H9 (cell line): ENCODE results near the gene GFRA1. TPM values are rescaled to one million over a fixed set of nuclear protein-coding genes. Genes with fewer than 3 reads are reported as not detected.

Source experiments
- DNase-seq: peaks from one replicate; pipeline ENCODE4 v3.0.0-alpha.2; 2017
- H2AFZ ChIP-seq: one replicate; pipeline ENCODE4 v1.6.1; 2013; ENCODE audit warnings: mild to moderate bottlenecking, low read length, control low read depth, moderate library complexity
- H2AK5ac ChIP-seq: 2 replicates; pipeline ENCODE4 v1.6.1; 2013; ENCODE audit warnings: low read length, control low read depth, mixed read lengths; ENCODE audit not compliant: insufficient read length
- H2BK120ac ChIP-seq: one replicate; pipeline ENCODE4 v1.6.1; 2013; ENCODE audit warnings: low read depth, mild to moderate bottlenecking, low read length, control low read depth, inconsistent platforms; ENCODE audit not compliant: poor library complexity, severe bottlenecking
- H2BK12ac ChIP-seq: 2 replicates; pipeline ENCODE4 v1.6.1; 2013; ENCODE audit warnings: low read length, control low read depth, mixed read lengths, low read depth; ENCODE audit not compliant: insufficient read length
- H2BK15ac ChIP-seq: 2 replicates; pipeline ENCODE4 v1.6.1; 2013; ENCODE audit warnings: low read depth, low read length, control low read depth
- H2BK20ac ChIP-seq: one replicate; pipeline ENCODE4 v1.6.1; 2013; ENCODE audit warnings: low read depth, mild to moderate bottlenecking, low read length, control low read depth, inconsistent platforms; ENCODE audit not compliant: poor library complexity, severe bottlenecking
- H2BK5ac ChIP-seq: 2 replicates; pipeline ENCODE4 v1.6.1; 2013; ENCODE audit warnings: low read length, control low read depth, mixed read lengths; ENCODE audit not compliant: insufficient read length
- H3K14ac ChIP-seq: 2 replicates; pipeline ENCODE4 v1.6.1; 2013; ENCODE audit warnings: low read length, control low read depth; ENCODE audit not compliant: insufficient read depth
- H3K18ac ChIP-seq: 2 replicates; pipeline ENCODE4 v1.6.1; 2013; ENCODE audit warnings: low read depth, mild to moderate bottlenecking, mixed read lengths, low read length, control low read depth; ENCODE audit not compliant: insufficient read length
- H3K23ac ChIP-seq: 2 replicates; pipeline ENCODE4 v1.6.1; 2013; ENCODE audit warnings: low read length, control low read depth, mixed read lengths, low read depth; ENCODE audit not compliant: insufficient read length
- H3K23me2 ChIP-seq: 2 replicates; pipeline ENCODE4 v1.6.1; 2013; ENCODE audit warnings: low read depth, mild to moderate bottlenecking, mixed read lengths, low read length, control low read depth; ENCODE audit not compliant: insufficient read length, poor library complexity, severe bottlenecking
- H3K27ac ChIP-seq: 2 replicates; pipeline ENCODE4 v1.5.1; 2013; ENCODE audit warnings: low read length, control low read depth, mixed read lengths, low read depth; ENCODE audit not compliant: insufficient read length
- H3K27me3 ChIP-seq: 2 replicates; pipeline ENCODE4 v1.6.1; 2013; ENCODE audit warnings: low read length, control low read depth, inconsistent platforms; ENCODE audit not compliant: insufficient read depth
- H3K4ac ChIP-seq: 2 replicates; pipeline ENCODE4 v1.6.1; 2013; ENCODE audit warnings: low read depth, mild to moderate bottlenecking, control low read depth, inconsistent platforms, low read length, moderate library complexity
- H3K4me1 ChIP-seq: 2 replicates; pipeline ENCODE4 v1.6.1; 2013; ENCODE audit warnings: low read length, control low read depth, inconsistent platforms; ENCODE audit not compliant: insufficient read depth
- H3K4me2 ChIP-seq: 2 replicates; pipeline ENCODE4 v1.6.1; 2013; ENCODE audit warnings: low read length, control low read depth, mixed read lengths; ENCODE audit not compliant: insufficient read length, insufficient read depth
- H3K56ac ChIP-seq: 2 replicates; pipeline ENCODE4 v1.6.1; 2013; ENCODE audit warnings: low read depth, mild to moderate bottlenecking, mixed read lengths, low read length, control low read depth; ENCODE audit not compliant: insufficient read length
- H3K79me1 ChIP-seq: 2 replicates; pipeline ENCODE4 v1.6.1; 2013; ENCODE audit warnings: low read depth, mild to moderate bottlenecking, moderate library complexity, low read length, control low read depth, inconsistent platforms; ENCODE audit not compliant: insufficient read depth, poor library complexity, severe bottlenecking
- H3K79me2 ChIP-seq: 2 replicates; pipeline ENCODE4 v1.6.1; 2013; ENCODE audit warnings: low read length, control low read depth, inconsistent platforms; ENCODE audit not compliant: insufficient read depth
- H3K9ac ChIP-seq: 2 replicates; pipeline ENCODE4 v1.6.1; 2013; ENCODE audit warnings: low read length, control low read depth, mixed read lengths; ENCODE audit not compliant: insufficient read length; ENCODE audit errors: extremely low read depth
- H3K9me3 ChIP-seq: one replicate; pipeline ENCODE4 v1.6.1; 2013; ENCODE audit warnings: low read depth, low read length, inconsistent platforms; ENCODE audit not compliant: control insufficient read depth
- H3T11ph ChIP-seq: one replicate; pipeline ENCODE4 v1.6.1; 2013; ENCODE audit warnings: mild to moderate bottlenecking, low read length, control low read depth, inconsistent platforms
- H4K20me1 ChIP-seq: one replicate; pipeline ENCODE4 v1.6.1; 2013; ENCODE audit not compliant: control insufficient read depth, insufficient read length, insufficient read depth
- H4K5ac ChIP-seq: 2 replicates; pipeline ENCODE4 v1.6.1; 2013; ENCODE audit warnings: low read depth, mild to moderate bottlenecking, mixed read lengths, low read length, control low read depth; ENCODE audit not compliant: insufficient read length
- H4K8ac ChIP-seq: replicated peaks from 2 replicates; pipeline ENCODE4 v1.6.1; 2013; ENCODE audit warnings: low read length, control low read depth, mixed read lengths, low read depth; ENCODE audit not compliant: insufficient read length
- H4K91ac ChIP-seq: 2 replicates; pipeline ENCODE4 v1.6.1; 2013; ENCODE audit warnings: low read depth, mild to moderate bottlenecking, moderate library complexity, mixed read lengths, low read length, control low read depth; ENCODE audit not compliant: insufficient read length
- H3K27ac Mint-ChIP-seq, 3 experiments: 2 replicates in 2 of 3; 3 replicates in 1 of 3; pipeline ENCODE4 v1.8.0; 2020 to 2021; ENCODE audit warnings: mixed read lengths in 3 of 3, mild to moderate bottlenecking in 1 of 3, moderate library complexity in 1 of 3
- H3K27me3 Mint-ChIP-seq: 2 replicates; pipeline ENCODE4 v1.8.0; 2021; ENCODE audit warnings: low read depth, mild to moderate bottlenecking, moderate library complexity, mixed read lengths
- H3K36me3 Mint-ChIP-seq, 3 experiments: 2 replicates in 2 of 3; 3 replicates in 1 of 3; pipeline ENCODE4 v1.8.0; 2020 to 2021; ENCODE audit warnings: low read depth in 3 of 3, mixed read lengths in 3 of 3; ENCODE audit not compliant: insufficient read depth in 1 of 3
- H3K4me1 Mint-ChIP-seq, 2 experiments: 2 replicates each; pipeline ENCODE4 v1.8.0; 2020; ENCODE audit warnings: mixed read lengths in 2 of 2
- H3K4me3 Mint-ChIP-seq, 2 experiments: 2 replicates in 1 of 2; 3 replicates in 1 of 2; pipeline ENCODE4 v1.8.0; 2020 to 2021; ENCODE audit warnings: mild to moderate bottlenecking in 2 of 2, mixed read lengths in 2 of 2, moderate library complexity in 1 of 2
- H3K9me3 Mint-ChIP-seq, 2 experiments: 2 replicates in 1 of 2; 3 replicates in 1 of 2; pipeline ENCODE4 v1.8.0; 2020; ENCODE audit warnings: mild to moderate bottlenecking in 2 of 2, mixed read lengths in 2 of 2, moderate library complexity in 1 of 2
- WGBS: extraction: QIAGEN DNeasy Blood & Tissue Kit; methylation state at CpG from one replicate; pipeline ENCODE4 v1.1.7; 2013; ENCODE audit warnings: missing lambda C conversion rate, low lambda C conversion rate, mixed read lengths; ENCODE audit not compliant: insufficient read length; ENCODE audit errors: extremely low coverage; 5-methylcytosine and 5-hydroxymethylcytosine counted together
- total RNA-seq: library from RNA; stranded (reverse); gene quantifications from 2 replicates; pipeline ENCODE4 v1.2.1, GENCODE V29; 2021
- TF ChIP-seq, protein P1 (sequence below): fragments of 200-600 bp; sonication (generic); conservative IDR thresholded peaks from 3 replicates; pipeline ENCODE4 v1.8.0; 2021; ENCODE audit warnings: antibody characterized with exemption, mild to moderate bottlenecking

GFRA1 gene
- total RNA-seq, 1 experiment from 2014 or later: 0.24 TPM

GRCh38 chr10:116274064-116274904 is 1.3 kb upstream of the GFRA1 start:
- Histone ChIP-seq H3K27ac (no peak overlapping the region), H2BK5ac (no peak overlapping the region), H3K56ac (no peak overlapping the region), H3K9ac (no peak overlapping the region), H3K14ac (no peak overlapping the region), H2BK15ac (no peak overlapping the region), H3K27me3 (peaks cover 52% of the 10 kb centered on the region), H3K9me3 (no peaks in the 10 kb centered on the region), H3K23me2 (peaks cover 37% of the 10 kb centered on the region), H3K18ac (no peak overlapping the region), H3K79me1 (no peaks in the 10 kb centered on the region), H2AFZ (no peak overlapping the region), H2BK12ac (no peak overlapping the region), H4K20me1 (no peaks in the 10 kb centered on the region), H3K79me2 (no peaks in the 10 kb centered on the region), H4K91ac (no peak overlapping the region), H2BK120ac (no peak overlapping the region), H2AK5ac (no peak overlapping the region), H3K23ac (no peak overlapping the region), H2BK20ac (no peak overlapping the region), H3K4me2 (peak overlapping the region; percentile 94), H3T11ph (no peak overlapping the region), H4K5ac (no peak overlapping the region), H3K4me1 (no peaks in the 10 kb centered on the region), H4K8ac (no peak overlapping the region), H3K4ac (no peak overlapping the region)
- Mint-ChIP-seq H3K27ac (no peak overlapping the region), H3K36me3 (no peaks in the 10 kb centered on the region; a peak in 2 of 7 replicates), H3K27me3 (peaks cover under 1% of the 10 kb centered on the region), H3K9me3 (no peaks in the 10 kb centered on the region; a peak in 2 of 5 replicates), H3K4me3 (peak overlapping the region; percentile 68 to 91), H3K4me1 (peaks cover 14 to 19% of the 10 kb centered on the region in 2 experiments)
- TF ChIP-seq, protein P1, sequence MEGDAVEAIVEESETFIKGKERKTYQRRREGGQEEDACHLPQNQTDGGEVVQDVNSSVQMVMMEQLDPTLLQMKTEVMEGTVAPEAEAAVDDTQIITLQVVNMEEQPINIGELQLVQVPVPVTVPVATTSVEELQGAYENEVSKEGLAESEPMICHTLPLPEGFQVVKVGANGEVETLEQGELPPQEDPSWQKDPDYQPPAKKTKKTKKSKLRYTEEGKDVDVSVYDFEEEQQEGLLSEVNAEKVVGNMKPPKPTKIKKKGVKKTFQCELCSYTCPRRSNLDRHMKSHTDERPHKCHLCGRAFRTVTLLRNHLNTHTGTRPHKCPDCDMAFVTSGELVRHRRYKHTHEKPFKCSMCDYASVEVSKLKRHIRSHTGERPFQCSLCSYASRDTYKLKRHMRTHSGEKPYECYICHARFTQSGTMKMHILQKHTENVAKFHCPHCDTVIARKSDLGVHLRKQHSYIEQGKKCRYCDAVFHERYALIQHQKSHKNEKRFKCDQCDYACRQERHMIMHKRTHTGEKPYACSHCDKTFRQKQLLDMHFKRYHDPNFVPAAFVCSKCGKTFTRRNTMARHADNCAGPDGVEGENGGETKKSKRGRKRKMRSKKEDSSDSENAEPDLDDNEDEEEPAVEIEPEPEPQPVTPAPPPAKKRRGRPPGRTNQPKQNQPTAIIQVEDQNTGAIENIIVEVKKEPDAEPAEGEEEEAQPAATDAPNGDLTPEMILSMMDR: no peak
- no CpG with 5 or more reads among the region's 49 CpGs for WGBS
- DNase-seq: peak; percentile 57
